GM12878 (cell line): Measurements from ENCODE around the gene DBI. TPM values are rescaled to one million over a fixed set of nuclear protein-coding genes. Genes with fewer than 3 reads are reported as not detected.

Source experiments
- ATAC-seq: fragments of 200-7000 bp; cut with Tn5 transposase; 3 replicates; pipeline ENCODE4 v1.9.1; 2020; ENCODE audit warnings: mild to moderate bottlenecking, moderate library complexity
- BruUV-seq: library from RNA; stranded (reverse); fragments of 400-500 nt; replicated peaks from 2 replicates; lab custom pipeline; 2021; lab: Mats Ljungman, UMichigan
- CTCF ChIA-PET: fragments of 300-600 bp; sonication (Branson Sonifier 250); formaldehyde crosslinking; extraction: SDS; loops from one replicate; lab custom pipeline; 2021; ENCODE audit warnings: inconsistent platforms; lab: Yijun Ruan, JAX
- POLR2A ChIA-PET: fragments of 350-600 bp; formaldehyde crosslinking; extraction: SDS; loops from one replicate; lab custom pipeline; 2021; ENCODE audit warnings: inconsistent platforms; lab: Charles Lee
- RAD21 ChIA-PET: fragments of 300-600 bp; sonication (Branson Sonifier 250); formaldehyde crosslinking; loops from one replicate; lab custom pipeline; 2023; ENCODE audit warnings: antibody characterized with exemption; ENCODE audit not compliant: unreplicated experiment; lab: Charles Lee
- SMC1A ChIA-PET: fragments of 300-600 bp; sonication (Branson Sonifier 250); formaldehyde crosslinking; loops from one replicate; lab custom pipeline; 2023; ENCODE audit not compliant: unreplicated experiment, uncharacterized antibody; lab: Charles Lee
- DNase-seq: peaks from one replicate; pipeline ENCODE4 v3.0.0-alpha.2; 2011; ENCODE audit warnings: low read depth, low spot score
- FAIRE-seq: peaks from 3 replicates; lab custom pipeline; 2011; peaks lifted over from hg19 to GRCh38; lab: Jason Lieb, UNC
- H2AFZ ChIP-seq: 2 replicates; pipeline ENCODE4 v1.6.0; 2011; ENCODE audit warnings: low read depth, low read length, control low read depth; ENCODE audit not compliant: control insufficient read depth
- H3K27ac ChIP-seq: 2 replicates; pipeline ENCODE4 v1.5.1; 2011; ENCODE audit warnings: control low read depth; ENCODE audit not compliant: control insufficient read depth, insufficient read depth
- H3K27me3 ChIP-seq, 2 experiments: replicated peaks in 1 of 2; 2 replicates each; pipeline versions ENCODE4 v1.6.0 to v1.6.1; 2011; ENCODE audit warnings: low read length in 1 of 2; ENCODE audit not compliant: control insufficient read depth in 2 of 2, insufficient read depth in 2 of 2
- H3K36me3 ChIP-seq, 2 experiments: 2 replicates each; pipeline ENCODE4 v1.5.1; 2011; ENCODE audit warnings: low read length in 1 of 2; ENCODE audit not compliant: control insufficient read depth in 2 of 2, insufficient read depth in 2 of 2
- H3K4me1 ChIP-seq: 2 replicates; pipeline ENCODE4 v1.6.1; 2011; ENCODE audit warnings: mild to moderate bottlenecking, low read length, moderate library complexity, mixed read lengths; ENCODE audit not compliant: control insufficient read depth, insufficient read depth
- H3K4me2 ChIP-seq: 2 replicates; pipeline ENCODE4 v1.6.0; 2011; ENCODE audit warnings: control low read depth; ENCODE audit not compliant: control insufficient read depth, insufficient read depth
- H3K4me3 ChIP-seq: fragments of 200-600 bp; sonication (generic); 2 replicates; pipeline ENCODE4 v1.5.1; 2016
- H3K79me2 ChIP-seq: 2 replicates; pipeline ENCODE4 v1.6.0; 2011; ENCODE audit warnings: low read length; ENCODE audit not compliant: control insufficient read depth, insufficient read depth
- H3K9ac ChIP-seq: 2 replicates; pipeline ENCODE4 v1.8.0; 2011; ENCODE audit warnings: low read length, control low read depth, mixed read lengths; ENCODE audit not compliant: control insufficient read depth, insufficient read depth
- H3K9me3 ChIP-seq: replicated peaks from 3 replicates; pipeline ENCODE4 v1.5.1; 2011; ENCODE audit warnings: mild to moderate bottlenecking, low read length; ENCODE audit not compliant: control insufficient read depth, insufficient read depth
- H4K20me1 ChIP-seq: 2 replicates; pipeline ENCODE4 v1.6.0; 2011; ENCODE audit not compliant: control insufficient read depth, insufficient read depth
- GABPA ChIP-seq: IDR thresholded peaks from 2 replicates; pipeline ENCODE4 v1.6.1; 2014; ENCODE audit warnings: antibody characterized with exemption, low read depth, mild to moderate bottlenecking, inconsistent platforms
- JUNB ChIP-seq: IDR thresholded peaks from 2 replicates; pipeline ENCODE4 v1.6.1; 2016; ENCODE audit warnings: antibody characterized with exemption, mild to moderate bottlenecking
- MEF2B ChIP-seq: fragments of 450-650 bp; IDR thresholded peaks from 2 replicates; pipeline ENCODE4 v1.6.1; 2018; ENCODE audit warnings: mild to moderate bottlenecking, moderate library complexity; ENCODE audit not compliant: partially characterized antibody, poor library complexity, severe bottlenecking
- MYB ChIP-seq: fragments of 150-350 bp; IDR thresholded peaks from 2 replicates; pipeline ENCODE4 v1.6.1; 2014; ENCODE audit warnings: mild to moderate bottlenecking, low read depth, low read length, borderline replicate concordance
- NR2C2 ChIP-seq: IDR thresholded peaks from 2 replicates; pipeline ENCODE4 v1.6.1; 2011; ENCODE audit warnings: borderline replicate concordance, low read depth; ENCODE audit not compliant: control insufficient read depth, insufficient read length
- POLR2AphosphoS2 ChIP-seq: IDR thresholded peaks from 2 replicates; pipeline ENCODE4 v1.6.1; 2011; ENCODE audit warnings: low read depth, mild to moderate bottlenecking, low read length, improper control_type of control experiment, moderate library complexity
- WGBS: methylation state at CpG from one replicate; pipeline ENCODE4 v1.1.6; 2016; ENCODE audit warnings: low lambda C conversion rate; ENCODE audit not compliant: insufficient replicate concordance, insufficient coverage; ENCODE audit errors: missing lambda C conversion rate; 5-methylcytosine and 5-hydroxymethylcytosine counted together
- in situ Hi-C: fragments of 300-500 bp; cut with MboI; formaldehyde crosslinking; loops from 9 replicates; pipeline ENCODE4 v1.14.3; 2018; ENCODE audit warnings: mixed read lengths
- intact Hi-C: fragments of 100-400 bp; cut with micrococcal nuclease; formaldehyde crosslinking; loops from one replicate; pipeline ENCODE4 v1.14.2; 2022; ENCODE audit not compliant: unreplicated experiment
- polyA plus RNA-seq, 11 experiments: library from polyadenylated mRNA; depleted of rRNA in 4 of 11; unstranded in 6 of 11; stranded (reverse) in 5 of 11; fragments of >200 nt; fragmentation: Nextera tagmentation in 4 of 11; fragmentation: Illumina TruSeq in 1 of 11; extraction: Ambion mirVana in 4 of 11; extraction: Trizol in 1 of 11; gene quantifications; 1 replicate in 1 of 11; 2 replicates in 10 of 11; pipeline versions ENCODE4 v1.2.1 to v1.2.3, GENCODE V29; 2011 to 2016; ENCODE audit warnings: inconsistent platforms in 2 of 11, missing spikeins in 2 of 11, low read depth in 1 of 11
- total RNA-seq, 4 experiments: library from RNA; depleted of rRNA in 3 of 4; stranded (reverse); fragments of >200 nt in 3 of 4; fragmentation: Illumina TruSeq in 1 of 4; extraction: Trizol in 1 of 4; gene quantifications; 2 replicates each; pipeline versions ENCODE4 v1.2.1 to v1.2.3, GENCODE V29; 2013 to 2021
- TF ChIP-seq, protein P1 (sequence below): IDR thresholded peaks from 2 replicates; pipeline ENCODE4 v1.6.1; 2011; ENCODE audit warnings: mild to moderate bottlenecking, low read depth, low read length, moderate library complexity; ENCODE audit not compliant: insufficient replicate concordance
- TF ChIP-seq, protein P2 (sequence below): fragments of 450-650 bp; formaldehyde crosslinking; IDR thresholded peaks from 2 replicates; pipeline ENCODE4 v1.5.0; 2022; ENCODE audit warnings: mild to moderate bottlenecking, missing genetic modification characterization
- TF ChIP-seq, protein P3 (sequence below): fragments of 450-650 bp; IDR thresholded peaks from 2 replicates; pipeline ENCODE4 v1.6.1; 2017; ENCODE audit warnings: low read depth, mild to moderate bottlenecking, moderate library complexity

Gene DBI
- total and polyA plus RNA-seq, 10 of the 15 experiments (the other 5 are each of a cell fraction or from before 2014, with no cell fraction given): 248 to 2,567 (median 943) TPM

DNA sequence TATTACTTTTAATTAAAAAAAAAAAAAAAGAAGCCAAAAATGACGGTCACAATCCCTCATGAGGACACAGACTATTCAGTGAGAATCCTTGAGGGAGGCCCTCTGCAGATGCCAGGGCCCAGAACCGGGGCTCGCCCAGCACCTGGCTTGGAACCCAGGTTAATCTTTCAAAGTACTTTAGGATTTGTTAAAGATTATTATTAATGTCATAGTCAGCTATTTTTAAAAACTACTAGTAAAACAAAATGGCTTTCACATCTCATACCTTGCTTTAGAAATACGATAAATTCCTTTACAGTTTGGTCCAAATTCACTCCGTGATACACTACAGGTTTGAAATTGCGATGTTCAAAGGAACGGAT lies 27.2 kb upstream of the DBI start:
- Histone ChIP-seq H3K4me3 (no peak overlapping the region), H3K4me1 (peaks cover 17% of the 10 kb centered on the region), H3K27ac (peak overlapping the region; percentile 26; the same call in 1 of the 2 replicates), H3K36me3 (no peaks in the 10 kb centered on the region), H3K79me2 (no peaks in the 10 kb centered on the region), H2AFZ (peak overlapping the region; percentile 72; the same call in 1 of the 2 replicates), H3K9ac (peak overlapping the region; percentile 30; the same call in 1 of the 2 replicates), H4K20me1 (no peaks in the 10 kb centered on the region), H3K4me2 (peak overlapping the region; percentile 51), H3K27me3 (no peaks in the 10 kb centered on the region), H3K9me3 (no peaks in the 10 kb centered on the region)
- TF ChIP-seq, protein P1, sequence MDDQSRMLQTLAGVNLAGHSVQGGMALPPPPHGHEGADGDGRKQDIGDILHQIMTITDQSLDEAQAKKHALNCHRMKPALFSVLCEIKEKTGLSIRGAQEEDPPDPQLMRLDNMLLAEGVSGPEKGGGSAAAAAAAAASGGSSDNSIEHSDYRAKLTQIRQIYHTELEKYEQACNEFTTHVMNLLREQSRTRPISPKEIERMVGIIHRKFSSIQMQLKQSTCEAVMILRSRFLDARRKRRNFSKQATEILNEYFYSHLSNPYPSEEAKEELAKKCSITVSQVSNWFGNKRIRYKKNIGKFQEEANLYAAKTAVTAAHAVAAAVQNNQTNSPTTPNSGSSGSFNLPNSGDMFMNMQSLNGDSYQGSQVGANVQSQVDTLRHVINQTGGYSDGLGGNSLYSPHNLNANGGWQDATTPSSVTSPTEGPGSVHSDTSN: no peak
- TF ChIP-seq GABPA: 0 out of 2 replicates have a peak, but pooled peaks have one; percentile 12
- ChIA-PET CTCF (interaction anchor here (0.6 to 2.0 kb wide), 6 partner anchors 11 to 363 kb away, joined by 3 to 30 read pairs (median 3); partner anchors contain the start of genes C2orf76 and DBI), RAD21 (interaction anchor here (0.6 to 2.3 kb wide), 7 partner anchors 12 to 103 kb away, joined by 3 to 44 read pairs (median 4); partner anchors contain the start of genes C2orf76 and DBI), POLR2A (interaction anchor here (0.8 to 2.7 kb wide), 7 partner anchors 10 to 48 kb away, joined by 3 to 31 read pairs (median 4); partner anchors contain the start of genes C2orf76 and DBI), SMC1A (interaction anchor here (0.9 to 2.8 kb wide), 8 partner anchors 11 to 48 kb away, joined by 3 to 43 read pairs (median 4); partner anchors contain the start of genes C2orf76 and DBI)
- FAIRE-seq (no peak), DNase-seq (no peak), ATAC-seq (no peak)
- intact Hi-C loops: no loop called here
- in situ Hi-C loops: no loop called here
- WGBS: 84% methylated on average over 7 of the region's 7 CpGs
- BruUV-seq: no TSS peak

DNA sequence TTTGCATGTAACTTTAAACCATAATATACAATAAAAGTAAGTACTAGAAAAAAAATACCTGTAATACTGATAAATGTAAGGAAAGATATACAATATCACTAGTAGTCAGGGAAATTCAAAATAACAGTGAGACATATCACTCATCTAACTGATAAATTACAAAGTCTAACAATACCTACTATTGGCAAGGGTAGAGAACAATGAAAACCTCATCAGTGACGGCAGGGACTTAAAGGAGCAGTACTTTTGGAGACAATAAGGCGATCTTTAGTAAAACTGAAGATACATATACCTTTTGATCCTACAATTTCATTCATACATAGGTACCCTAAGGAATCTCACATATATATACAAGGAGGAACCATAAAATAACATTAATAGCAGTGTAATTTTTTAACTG lies 25.1 kb upstream of the DBI start:
- no peak overlapping the region for H3K27ac ChIP-seq
- H3K36me3 ChIP-seq: no peaks in the 10 kb centered on the region
- in situ Hi-C loops (no loop called here), intact Hi-C loops (no loop called here)
- RAD21 ChIA-PET: no interaction called here
- no peaks in the 10 kb centered on the region for H3K9me3 ChIP-seq
- H3K4me2 ChIP-seq: no peak overlapping the region
- CTCF ChIA-PET: no interaction called here
- DNase-seq (no peak), FAIRE-seq (peak; percentile 61), ATAC-seq (no peak)
- no peaks in the 10 kb centered on the region for H3K79me2 ChIP-seq
- H3K4me1 ChIP-seq: peaks cover 17% of the 10 kb centered on the region
- POLR2A ChIA-PET: no interaction called here
- no peak overlapping the region for H2AFZ ChIP-seq
- no peaks in the 10 kb centered on the region for H4K20me1 ChIP-seq
- 77% methylated on average over 2 of the region's 2 CpGs for WGBS
- BruUV-seq: no TSS peak
- no peaks in the 10 kb centered on the region for H3K27me3 ChIP-seq
- no peak overlapping the region for H3K4me3 ChIP-seq
- SMC1A ChIA-PET: interaction anchor here (2.8 kb wide), 1 partner anchor 9 kb away, joined by 43 read pairs; no protein-coding TSS in a partner anchor
- no peak overlapping the region for H3K9ac ChIP-seq
- TF ChIP-seq POLR2AphosphoS2: no peak
- no peak for TF ChIP-seq MYB
- TF ChIP-seq, protein P2, sequence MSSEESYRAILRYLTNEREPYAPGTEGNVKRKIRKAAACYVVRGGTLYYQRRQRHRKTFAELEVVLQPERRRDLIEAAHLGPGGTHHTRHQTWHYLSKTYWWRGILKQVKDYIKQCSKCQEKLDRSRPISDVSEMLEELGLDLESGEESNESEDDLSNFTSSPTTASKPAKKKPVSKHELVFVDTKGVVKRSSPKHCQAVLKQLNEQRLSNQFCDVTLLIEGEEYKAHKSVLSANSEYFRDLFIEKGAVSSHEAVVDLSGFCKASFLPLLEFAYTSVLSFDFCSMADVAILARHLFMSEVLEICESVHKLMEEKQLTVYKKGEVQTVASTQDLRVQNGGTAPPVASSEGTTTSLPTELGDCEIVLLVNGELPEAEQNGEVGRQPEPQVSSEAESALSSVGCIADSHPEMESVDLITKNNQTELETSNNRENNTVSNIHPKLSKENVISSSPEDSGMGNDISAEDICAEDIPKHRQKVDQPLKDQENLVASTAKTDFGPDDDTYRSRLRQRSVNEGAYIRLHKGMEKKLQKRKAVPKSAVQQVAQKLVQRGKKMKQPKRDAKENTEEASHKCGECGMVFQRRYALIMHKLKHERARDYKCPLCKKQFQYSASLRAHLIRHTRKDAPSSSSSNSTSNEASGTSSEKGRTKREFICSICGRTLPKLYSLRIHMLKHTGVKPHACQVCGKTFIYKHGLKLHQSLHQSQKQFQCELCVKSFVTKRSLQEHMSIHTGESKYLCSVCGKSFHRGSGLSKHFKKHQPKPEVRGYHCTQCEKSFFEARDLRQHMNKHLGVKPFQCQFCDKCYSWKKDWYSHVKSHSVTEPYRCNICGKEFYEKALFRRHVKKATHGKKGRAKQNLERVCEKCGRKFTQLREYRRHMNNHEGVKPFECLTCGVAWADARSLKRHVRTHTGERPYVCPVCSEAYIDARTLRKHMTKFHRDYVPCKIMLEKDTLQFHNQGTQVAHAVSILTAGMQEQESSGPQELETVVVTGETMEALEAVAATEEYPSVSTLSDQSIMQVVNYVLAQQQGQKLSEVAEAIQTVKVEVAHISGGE: no peak
- no peak for TF ChIP-seq MEF2B
- TF ChIP-seq, protein P3, sequence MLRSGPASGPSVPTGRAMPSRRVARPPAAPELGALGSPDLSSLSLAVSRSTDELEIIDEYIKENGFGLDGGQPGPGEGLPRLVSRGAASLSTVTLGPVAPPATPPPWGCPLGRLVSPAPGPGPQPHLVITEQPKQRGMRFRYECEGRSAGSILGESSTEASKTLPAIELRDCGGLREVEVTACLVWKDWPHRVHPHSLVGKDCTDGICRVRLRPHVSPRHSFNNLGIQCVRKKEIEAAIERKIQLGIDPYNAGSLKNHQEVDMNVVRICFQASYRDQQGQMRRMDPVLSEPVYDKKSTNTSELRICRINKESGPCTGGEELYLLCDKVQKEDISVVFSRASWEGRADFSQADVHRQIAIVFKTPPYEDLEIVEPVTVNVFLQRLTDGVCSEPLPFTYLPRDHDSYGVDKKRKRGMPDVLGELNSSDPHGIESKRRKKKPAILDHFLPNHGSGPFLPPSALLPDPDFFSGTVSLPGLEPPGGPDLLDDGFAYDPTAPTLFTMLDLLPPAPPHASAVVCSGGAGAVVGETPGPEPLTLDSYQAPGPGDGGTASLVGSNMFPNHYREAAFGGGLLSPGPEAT: no peak
- TF ChIP-seq NR2C2: no peak
- TF ChIP-seq JUNB: no peak
